CD4-positive, alpha-beta memory T cell (primary cell): Measurements from ENCODE around the gene CAMK2G. TPM values are rescaled to one million over a fixed set of nuclear protein-coding genes. Genes with fewer than 3 reads are reported as not detected.

Experiments
- CTCF ChIA-PET: fragments of 350-600 bp; sonication (Branson Sonifier 250); formaldehyde crosslinking; loops from one replicate; lab custom pipeline; 2021; ENCODE audit warnings: inconsistent platforms; ENCODE audit not compliant: partially characterized antibody; lab: Charles Lee
- POLR2A ChIA-PET: fragments of 350-600 bp; sonication (Branson Sonifier 250); formaldehyde crosslinking; loops from one replicate; lab custom pipeline; 2021; ENCODE audit not compliant: partially characterized antibody; lab: Charles Lee
- DNase-seq, 5 donors: peaks; one replicate each; pipeline versions ENCODE4 v3.0.0 to v3.0.0-alpha.2; 2020 to 2022; ENCODE audit warnings: mixed read lengths in 1 of 5
- H3K27ac ChIP-seq: one replicate; pipeline ENCODE4 v1.7.0; 2013; ENCODE audit warnings: low read depth, low read length
- H3K27me3 ChIP-seq: 2 replicates; pipeline ENCODE4 v1.7.0; 2013; ENCODE audit warnings: mild to moderate bottlenecking, low read length, moderate library complexity; ENCODE audit not compliant: insufficient read depth
- H3K36me3 ChIP-seq: 2 replicates; pipeline ENCODE4 v1.7.0; 2013; ENCODE audit warnings: mild to moderate bottlenecking, low read length, moderate library complexity; ENCODE audit not compliant: insufficient read depth
- H3K4me1 ChIP-seq: 2 replicates; pipeline ENCODE4 v1.7.0; 2013; ENCODE audit warnings: mild to moderate bottlenecking, low read length, moderate library complexity; ENCODE audit not compliant: insufficient read depth
- H3K4me3 ChIP-seq, 2 donors: one replicate each; pipeline ENCODE4 v1.7.0; 2013; ENCODE audit warnings: low read length in 2 of 2, mild to moderate bottlenecking in 1 of 2
- H3K9me3 ChIP-seq, 2 donors: one replicate each; pipeline ENCODE4 v1.7.0; 2013; ENCODE audit warnings: low read length in 2 of 2, control low read depth in 1 of 2; ENCODE audit not compliant: control insufficient read depth in 1 of 2
- H3K27ac Mint-ChIP-seq, 7 donors: one replicate each; pipeline ENCODE4 v1.8.0; 2020 to 2021; ENCODE audit warnings: mixed read lengths in 7 of 7, mild to moderate bottlenecking in 6 of 7, inconsistent platforms in 3 of 7, moderate library complexity in 3 of 7
- H3K27me3 Mint-ChIP-seq, 2 donors: one replicate each; pipeline ENCODE4 v1.8.0; 2020 to 2021; ENCODE audit warnings: mixed read lengths in 2 of 2
- H3K36me3 Mint-ChIP-seq, 2 donors: one replicate each; pipeline ENCODE4 v1.8.0; 2020 to 2021; ENCODE audit warnings: mixed read lengths in 2 of 2, inconsistent platforms in 1 of 2, mild to moderate bottlenecking in 1 of 2
- H3K4me1 Mint-ChIP-seq, 4 donors: one replicate each; pipeline ENCODE4 v1.8.0; 2020 to 2021; ENCODE audit warnings: mixed read lengths in 4 of 4, mild to moderate bottlenecking in 1 of 4
- H3K4me3 Mint-ChIP-seq, 8 donors: one replicate each; pipeline ENCODE4 v1.8.0; 2020 to 2021; ENCODE audit warnings: mixed read lengths in 8 of 8, mild to moderate bottlenecking in 7 of 8, moderate library complexity in 6 of 8, inconsistent platforms in 3 of 8
- H3K9me3 Mint-ChIP-seq, 8 donors: one replicate each; pipeline ENCODE4 v1.8.0; 2020 to 2021; ENCODE audit warnings: mixed read lengths in 8 of 8, mild to moderate bottlenecking in 5 of 8, inconsistent platforms in 3 of 8, moderate library complexity in 1 of 8
- intact Hi-C: fragments of 100-400 bp; cut with micrococcal nuclease; formaldehyde crosslinking; loops from one replicate; pipeline ENCODE4 v1.15.1; 2023
- polyA plus RNA-seq, 2 donors: library from polyadenylated mRNA; unstranded; fragments of 300-500 nt; fragmentation: Illumina TruSeq; gene quantifications; one replicate each; pipeline ENCODE4 v1.2.3, GENCODE V29; 2021
- total RNA-seq, 2 experiments: library from RNA; stranded (reverse); gene quantifications; one replicate each; pipeline ENCODE4 v1.2.3, GENCODE V29; 2021

The CAMK2G gene
- total and polyA plus RNA-seq, 4 experiments from 2014 or later: 3.8 to 70.4 (median 36.0) TPM

DNA sequence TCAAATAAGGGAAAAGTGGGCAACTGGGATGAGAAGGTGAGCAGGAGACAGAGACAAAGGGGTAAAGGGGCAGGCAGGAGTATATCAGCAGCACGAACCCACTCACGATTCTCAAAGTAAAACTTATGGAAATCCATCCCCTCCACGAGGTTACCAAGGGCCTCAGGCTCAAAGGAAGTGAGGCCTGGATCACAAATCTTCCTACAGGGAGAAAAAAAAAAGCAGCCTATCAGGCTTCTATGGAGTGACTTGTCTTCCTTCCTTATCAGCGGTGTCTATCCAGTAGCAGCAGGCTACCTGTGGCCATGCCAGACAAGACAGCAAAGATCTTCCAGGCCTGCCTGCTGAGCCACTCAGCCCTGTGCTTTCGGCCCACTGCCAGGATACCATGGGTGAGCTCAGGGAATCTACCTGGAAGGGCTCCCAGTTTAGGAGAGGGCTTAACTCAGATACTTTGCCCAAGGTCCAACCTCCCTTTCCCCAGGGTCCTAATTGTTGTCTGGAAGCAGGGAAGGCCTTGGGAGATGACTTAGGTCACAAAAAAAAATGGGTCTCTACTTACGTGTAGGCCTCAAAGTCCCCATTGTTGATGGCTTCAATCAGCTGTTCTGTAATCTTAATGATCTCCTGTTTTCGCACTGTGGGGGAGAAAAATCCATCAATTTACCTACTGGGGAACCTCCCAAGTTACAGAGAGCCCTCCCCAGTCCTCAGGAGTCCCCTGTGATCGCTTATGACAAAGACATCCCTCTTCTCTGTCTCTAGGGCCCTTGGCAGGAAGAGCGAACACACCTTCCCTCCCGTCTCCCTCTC lies 57.2 kb downstream of the CAMK2G start:
- DNase-seq: no peak
- Histone ChIP-seq H3K27me3 (no peaks in the 10 kb centered on the region), H3K36me3 (peaks cover 43% of the 10 kb centered on the region), H3K4me1 (peaks cover 4% of the 10 kb centered on the region), H3K27ac (no peak overlapping the region), H3K4me3 (no peak overlapping the region), H3K9me3 (no peaks in the 10 kb centered on the region)
- POLR2A ChIA-PET: no interaction called here
- Mint-ChIP-seq H3K27me3 (no peaks in the 10 kb centered on the region), H3K9me3 (peaks cover 0 to 8% (median 0%) of the 10 kb centered on the region in 8 donors), H3K27ac (peak overlapping the region in 4 of 7 donors; percentile 20 to 68 (median 59)), H3K36me3 (peaks cover 55 to 68% of the 10 kb centered on the region in 2 donors), H3K4me3 (no peak overlapping the region), H3K4me1 (peaks cover 0 to 4% (median 4%) of the 10 kb centered on the region in 4 donors)
- CTCF ChIA-PET: interaction anchor here (1.4 to 2.1 kb wide), 2 partner anchors 9 to 18 kb away, joined by 3 to 4 read pairs; no protein-coding TSS in a partner anchor
- intact Hi-C loops: no loop called here

DNA sequence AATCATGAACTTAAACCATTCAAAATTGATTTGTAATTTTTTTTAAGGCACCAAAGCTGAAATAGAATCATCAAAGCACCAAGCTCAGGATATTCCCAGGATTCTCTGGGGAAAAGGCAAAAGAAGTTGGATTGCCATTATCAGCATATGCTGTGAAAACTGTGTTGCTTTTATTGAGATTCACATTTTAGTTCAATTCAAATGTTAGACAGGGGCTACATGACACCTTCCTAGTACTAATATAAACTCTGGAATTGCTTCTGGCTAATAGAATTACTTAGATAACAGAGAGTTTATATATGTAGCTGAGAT lies 58.7 kb downstream of the CAMK2G start:
- H3K4me3 ChIP-seq: no peak overlapping the region
- H3K27ac ChIP-seq: no peak overlapping the region
- no peaks in the 10 kb centered on the region for H3K9me3 ChIP-seq
- Mint-ChIP-seq H3K4me3 (no peak overlapping the region), H3K36me3 (peaks cover 48 to 59% of the 10 kb centered on the region in 2 donors), H3K9me3 (peaks cover 0 to 8% (median 0%) of the 10 kb centered on the region in 8 donors), H3K4me1 (peaks cover 0 to 5% (median 4%) of the 10 kb centered on the region in 4 donors), H3K27ac (peak overlapping the region in 3 of 7 donors; percentile 23 to 69 (median 50)), H3K27me3 (no peaks in the 10 kb centered on the region)
- no peaks in the 10 kb centered on the region for H3K27me3 ChIP-seq
- POLR2A ChIA-PET: interaction anchor here (1.4 kb wide), 1 partner anchor 42 kb away, joined by 5 read pairs; no protein-coding TSS in a partner anchor
- H3K36me3 ChIP-seq: peaks cover 36% of the 10 kb centered on the region
- CTCF ChIA-PET: interaction anchor here (0.7 to 2.1 kb wide), 6 partner anchors 10 to 141 kb away, joined by 3 to 4 read pairs (median 4); no protein-coding TSS in a partner anchor
- H3K4me1 ChIP-seq: peaks cover 5% of the 10 kb centered on the region
- DNase-seq: no peak
- intact Hi-C loops: no loop called here

DNA sequence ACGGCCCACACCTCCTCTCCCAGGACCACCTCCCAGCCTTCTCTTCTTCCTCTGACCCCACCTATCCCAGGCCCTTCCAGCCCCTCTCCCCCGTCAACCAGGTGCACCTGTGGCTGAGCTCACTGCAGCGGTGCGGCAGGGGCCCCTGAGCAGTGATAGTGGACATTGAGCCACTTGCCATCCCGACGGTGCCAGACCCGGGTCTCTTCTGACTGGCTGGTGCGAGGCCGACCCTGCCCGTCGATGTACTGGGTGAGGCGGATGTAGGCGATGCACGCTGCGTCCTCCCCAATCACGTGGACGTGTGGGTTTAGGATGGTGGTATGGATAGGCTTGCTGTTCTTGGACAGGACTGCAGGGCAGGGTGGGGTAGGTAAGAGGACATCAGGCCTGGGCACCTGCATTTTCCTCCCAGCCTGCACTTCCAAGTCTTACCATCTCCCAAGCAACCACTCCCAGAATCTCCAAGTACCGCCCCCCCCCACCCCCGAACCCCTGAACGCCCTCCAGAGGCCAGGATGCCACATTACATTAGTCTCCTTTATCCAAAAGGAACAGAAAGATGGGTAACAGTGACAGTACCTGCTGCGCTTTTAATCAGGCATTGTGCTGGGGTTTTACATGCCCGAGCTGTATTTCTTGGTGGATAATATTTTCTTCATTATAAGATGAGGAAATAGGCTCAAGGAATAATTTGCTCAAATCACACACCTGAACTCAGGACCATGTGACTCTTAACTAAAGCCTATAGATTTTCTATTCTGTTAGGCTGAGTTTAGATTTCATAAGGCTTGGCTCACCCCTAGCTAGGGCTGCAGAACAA lies 59.2 kb downstream of the CAMK2G start:
- H3K36me3 ChIP-seq: peaks cover 36% of the 10 kb centered on the region
- peaks cover 11% of the 10 kb centered on the region for H3K4me1 ChIP-seq
- Mint-ChIP-seq H3K4me1 (peaks cover 3 to 11% (median 8%) of the 10 kb centered on the region in 4 donors), H3K4me3 (no peak overlapping the region), H3K9me3 (peaks cover 0 to 8% (median 0%) of the 10 kb centered on the region in 8 donors), H3K27me3 (no peaks in the 10 kb centered on the region), H3K36me3 (peaks cover 50 to 61% of the 10 kb centered on the region in 2 donors), H3K27ac (peak overlapping the region in 2 of 7 donors; percentile 50 to 78)
- no peaks in the 10 kb centered on the region for H3K27me3 ChIP-seq
- no peak overlapping the region for H3K27ac ChIP-seq
- ChIA-PET CTCF (interaction anchor here (0.7 to 2.1 kb wide), 6 partner anchors 14 to 142 kb away, joined by 3 to 5 read pairs (median 4); partner anchors contain the start of gene CHCHD1), POLR2A (interaction anchor here (1.4 kb wide), 1 partner anchor 42 kb away, joined by 5 read pairs; no protein-coding TSS in a partner anchor)
- no peaks in the 10 kb centered on the region for H3K9me3 ChIP-seq
- DNase-seq: no peak
- H3K4me3 ChIP-seq: no peak overlapping the region
- intact Hi-C loops: loop anchor here (5.0 kb wide), 1 partner anchor 32 kb away; no protein-coding TSS in a partner anchor

DNA sequence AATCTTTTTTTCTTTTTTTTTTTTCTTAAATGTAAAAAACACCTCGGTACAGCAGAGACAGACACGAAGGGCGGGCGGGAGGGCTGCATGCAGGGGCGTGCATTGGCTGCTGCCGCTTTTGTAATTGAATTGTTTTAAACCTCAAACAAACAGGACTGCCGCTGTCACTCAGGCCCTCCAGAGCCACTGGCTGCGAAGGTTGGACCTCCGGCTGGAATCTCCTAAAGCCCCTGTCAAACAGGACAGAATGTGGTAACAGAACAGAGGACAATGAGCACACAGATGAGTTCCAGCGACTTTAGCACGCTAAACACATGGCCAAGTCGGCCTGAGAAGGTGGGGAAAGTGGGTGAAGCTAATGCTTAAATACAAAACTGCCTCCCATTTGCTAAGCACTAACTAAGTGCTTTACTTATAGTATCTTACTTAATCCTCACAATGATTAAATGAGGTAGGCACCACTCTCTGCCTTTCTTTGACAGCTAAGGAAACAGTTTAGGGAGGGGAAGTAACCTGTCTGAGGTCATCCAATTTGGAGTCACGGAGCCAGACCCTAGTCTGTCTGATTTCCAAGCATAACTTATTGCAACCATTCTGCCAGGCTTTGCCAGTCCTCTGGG lies 60.0 kb downstream of the CAMK2G start:
- H3K4me3 ChIP-seq: no peak overlapping the region
- H3K27ac ChIP-seq: no peak overlapping the region
- DNase-seq: no peak
- Mint-ChIP-seq H3K27me3 (no peaks in the 10 kb centered on the region), H3K4me3 (no peak overlapping the region), H3K4me1 (peaks cover 8 to 18% (median 14%) of the 10 kb centered on the region in 4 donors), H3K36me3 (peaks cover 52 to 61% of the 10 kb centered on the region in 2 donors), H3K9me3 (peaks cover 0 to 8% (median 0%) of the 10 kb centered on the region in 8 donors), H3K27ac (peak overlapping the region in 1 of 7 donors; percentile 78)
- peaks cover 36% of the 10 kb centered on the region for H3K36me3 ChIP-seq
- peaks cover 18% of the 10 kb centered on the region for H3K4me1 ChIP-seq
- H3K9me3 ChIP-seq: no peaks in the 10 kb centered on the region
- CTCF ChIA-PET: interaction anchor here (1.5 to 1.7 kb wide), 2 partner anchors 17 to 32 kb away, joined by 4 to 5 read pairs; partner anchors contain the start of gene CHCHD1
- POLR2A ChIA-PET: interaction anchor here (0.6 kb wide), 1 partner anchor 71 kb away, joined by 5 read pairs; no protein-coding TSS in a partner anchor
- H3K27me3 ChIP-seq: no peaks in the 10 kb centered on the region
- intact Hi-C loops: loop anchor here (5.0 kb wide), 1 partner anchor 33 kb away; no protein-coding TSS in a partner anchor

DNA sequence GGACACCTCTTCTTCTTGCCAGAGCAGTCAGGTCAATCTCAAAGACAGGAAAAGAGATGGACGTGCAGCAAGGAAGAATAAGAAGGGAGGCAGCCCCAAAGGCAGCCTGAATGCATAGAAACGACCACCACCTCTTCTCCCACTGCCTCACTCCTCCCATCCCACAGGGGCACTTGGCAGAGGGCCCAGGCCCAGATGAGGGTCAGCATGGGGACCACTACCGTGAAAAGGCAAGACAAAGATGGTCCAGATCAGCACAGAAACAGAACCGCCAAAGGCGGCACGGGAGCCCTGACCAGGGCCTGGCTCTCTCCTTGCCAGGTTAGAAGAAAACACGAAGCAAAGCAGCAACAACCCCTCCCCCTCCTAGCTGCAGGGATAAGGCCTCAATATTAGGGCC lies 61.0 kb downstream of the CAMK2G start:
- Histone ChIP-seq H3K4me1 (peaks cover 29% of the 10 kb centered on the region), H3K9me3 (no peaks in the 10 kb centered on the region), H3K27me3 (no peaks in the 10 kb centered on the region), H3K27ac (no peak overlapping the region), H3K36me3 (peaks cover 38% of the 10 kb centered on the region), H3K4me3 (no peak overlapping the region)
- peak overlapping the region in 6 of 7 donors; percentile 34 to 95 (median 77) for H3K27ac Mint-ChIP-seq
- H3K4me3 Mint-ChIP-seq: peak overlapping the region in 3 of 8 donors; percentile 39 to 49 (median 46)
- peaks cover 18 to 28% (median 22%) of the 10 kb centered on the region in 4 donors for H3K4me1 Mint-ChIP-seq
- intact Hi-C loops: loop anchor here (5.0 kb wide), 1 partner anchor 34 kb away; no protein-coding TSS in a partner anchor
- ChIA-PET POLR2A (interaction anchor here (0.6 to 2.1 kb wide), 3 partner anchors 41 to 70 kb away, joined by 5 to 11 read pairs (median 5); a partner anchor contains a TSS), CTCF (interaction anchor here (1.5 to 1.7 kb wide), 3 partner anchors 18 to 67 kb away, joined by 4 to 10 read pairs (median 5); partner anchors contain the start of gene CHCHD1)
- no peak for DNase-seq
- no peaks in the 10 kb centered on the region for H3K27me3 Mint-ChIP-seq
- H3K9me3 Mint-ChIP-seq: peaks cover 0 to 8% (median 0%) of the 10 kb centered on the region in 8 donors
- peaks cover 56 to 64% of the 10 kb centered on the region in 2 donors for H3K36me3 Mint-ChIP-seq

DNA sequence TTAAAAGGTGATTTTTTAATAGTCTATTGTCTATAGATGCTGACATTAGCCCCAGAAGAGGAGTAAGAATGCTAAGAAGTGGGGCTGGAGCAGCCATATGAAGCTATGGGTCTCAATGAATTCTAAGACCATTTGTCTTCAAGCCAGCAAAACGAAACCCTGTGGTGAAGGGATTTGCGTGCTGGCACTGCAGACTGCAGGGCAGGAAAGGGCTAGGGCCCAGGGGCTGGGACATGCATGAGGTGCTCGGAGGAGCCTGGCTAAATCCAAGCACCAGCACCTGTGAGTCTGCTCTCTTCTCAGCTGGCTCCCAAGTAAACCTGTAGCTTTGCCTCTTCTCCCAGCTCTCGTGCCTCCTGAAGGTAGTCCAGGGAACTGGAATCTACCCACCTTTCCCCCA lies 61.7 kb downstream of the CAMK2G start:
- peaks cover 55 to 63% of the 10 kb centered on the region in 2 donors for H3K36me3 Mint-ChIP-seq
- peak overlapping the region; percentile 53 to 95 (median 89) for H3K27ac Mint-ChIP-seq
- peaks cover 39% of the 10 kb centered on the region for H3K36me3 ChIP-seq
- no peak overlapping the region for H3K4me3 ChIP-seq
- H3K4me3 Mint-ChIP-seq: peak overlapping the region in 7 of 8 donors; percentile 20 to 72 (median 53)
- H3K27ac ChIP-seq: peak overlapping the region; percentile 31
- H3K27me3 ChIP-seq: no peaks in the 10 kb centered on the region
- ChIA-PET POLR2A (interaction anchor here (0.8 to 2.1 kb wide), 4 partner anchors 12 to 66 kb away, joined by 4 to 11 read pairs (median 4); partner anchors contain the start of gene CAMK2G), CTCF (interaction anchor here (1.7 kb wide), 1 partner anchor 67 kb away, joined by 10 read pairs; no protein-coding TSS in a partner anchor)
- H3K9me3 Mint-ChIP-seq: peaks cover 0 to 8% (median 0%) of the 10 kb centered on the region in 8 donors
- H3K9me3 ChIP-seq: no peaks in the 10 kb centered on the region
- peaks cover 35% of the 10 kb centered on the region for H3K4me1 ChIP-seq
- no peak for DNase-seq
- intact Hi-C loops: loop anchor here (5.0 kb wide), 1 partner anchor 35 kb away; no protein-coding TSS in a partner anchor
- no peaks in the 10 kb centered on the region for H3K27me3 Mint-ChIP-seq
- H3K4me1 Mint-ChIP-seq: peaks cover 18 to 32% (median 24%) of the 10 kb centered on the region in 4 donors
